ENCODE results near the gene TAX1BP3. TPM values are rescaled to one million over a fixed set of nuclear protein-coding genes. Genes with fewer than 3 reads are reported as not detected.

TAX1BP3 gene
- total RNA-seq, 1 donor from 2014 or later: 148 TPM

- peaks cover 10% of the 10 kb centered on the region for H3K27me3 Mint-ChIP-seq (ENCODE audit: unreplicated experiment)
- no peak overlapping the region for H3K27ac Mint-ChIP-seq (ENCODE audit: unreplicated experiment)
- H3K4me3 Mint-ChIP-seq (ENCODE audit: unreplicated experiment): no peak overlapping the region
These were observed 28.7 kb upstream of the TAX1BP3 start for GRCh38 chr17:3697103-3697476.

GRCh38 chr17:3695723-3696411 is 27.5 kb upstream of the TAX1BP3 start, which contains the start of gene P2RX5:
P2RX5 (minus strand) TSS chr17:3696155; CDS start chr17:3696005, 150 bp downstream.
- TF ChIP-seq CTCF (IDR thresholded peaks at IDR 0.05; ENCODE audit: unreplicated experiment): no peak
- Mint-ChIP-seq H3K36me3 (ENCODE audit: low read depth, unreplicated experiment) (no peaks in the 10 kb centered on the region), H3K27ac (ENCODE audit: unreplicated experiment) (no peak within 1 kb of the TSS), H3K9me3 (ENCODE audit: unreplicated experiment) (no peaks in the 10 kb centered on the region), H3K4me1 (ENCODE audit: unreplicated experiment) (no peaks in the 10 kb centered on the region), H3K27me3 (ENCODE audit: unreplicated experiment) (peaks cover 10% of the 10 kb centered on the region), H3K4me3 (ENCODE audit: unreplicated experiment) (peak within 1 kb of the TSS; percentile 77)
- DNase-seq (ENCODE audit: low spot score): peak; percentile 42

More at GRCh38 chr17:3697103-3697476, 28.7 kb upstream of the TAX1BP3 start:
- no peak for DNase-seq (ENCODE audit: low spot score)
- no peaks in the 10 kb centered on the region for H3K4me1 Mint-ChIP-seq (ENCODE audit: unreplicated experiment)
- H3K9me3 Mint-ChIP-seq (ENCODE audit: unreplicated experiment): no peaks in the 10 kb centered on the region
- no peak for TF ChIP-seq CTCF (IDR thresholded peaks at IDR 0.05; ENCODE audit: unreplicated experiment)
- no peaks in the 10 kb centered on the region for H3K36me3 Mint-ChIP-seq (ENCODE audit: low read depth, unreplicated experiment)

DNA sequence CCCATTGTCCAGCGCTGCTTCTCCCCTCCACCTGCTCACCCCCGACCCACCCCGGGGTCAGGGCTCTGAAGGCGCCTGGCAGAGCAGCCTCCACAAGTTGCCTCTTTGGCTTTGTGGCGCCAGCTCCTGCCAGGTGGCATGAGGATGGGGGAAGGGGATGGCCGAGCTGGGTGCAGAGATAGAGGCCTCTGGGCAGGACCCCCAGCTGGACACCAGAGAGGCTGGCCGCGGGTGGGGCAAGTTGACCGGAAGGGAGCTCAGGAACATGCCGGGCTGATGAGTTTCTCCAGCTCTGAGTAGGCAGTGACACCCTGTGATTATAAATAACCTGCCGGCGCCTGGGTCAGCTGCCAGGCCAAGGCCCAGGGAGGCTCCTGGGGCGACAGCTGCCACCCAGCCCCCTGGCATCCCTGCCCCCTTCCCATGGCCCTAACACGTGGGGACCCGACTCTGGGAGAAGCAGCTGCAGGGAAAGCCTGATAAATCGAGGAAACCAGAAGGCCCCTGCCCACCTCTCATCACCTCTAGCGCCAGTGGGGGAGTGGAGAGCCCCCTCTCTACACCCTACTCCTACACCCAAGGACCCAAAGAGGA is 26.8 kb upstream of the TAX1BP3 start:
- peaks cover 10% of the 10 kb centered on the region for H3K27me3 Mint-ChIP-seq (ENCODE audit: unreplicated experiment)
- H3K4me1 Mint-ChIP-seq (ENCODE audit: unreplicated experiment): no peaks in the 10 kb centered on the region

GRCh38 chr17:3693829-3694231 is 25.5 kb upstream of the TAX1BP3 start:
- H3K4me3 Mint-ChIP-seq (ENCODE audit: unreplicated experiment): no peak overlapping the region
- no peak for TF ChIP-seq CTCF (IDR thresholded peaks at IDR 0.05; ENCODE audit: unreplicated experiment)
- H3K9me3 Mint-ChIP-seq (ENCODE audit: unreplicated experiment): no peaks in the 10 kb centered on the region

More for the DNA sequence above, 26.8 kb upstream of the TAX1BP3 start:
- Mint-ChIP-seq H3K9me3 (ENCODE audit: unreplicated experiment) (no peaks in the 10 kb centered on the region), H3K4me3 (ENCODE audit: unreplicated experiment) (no peak overlapping the region), H3K27ac (ENCODE audit: unreplicated experiment) (no peak overlapping the region), H3K36me3 (ENCODE audit: low read depth, unreplicated experiment) (no peaks in the 10 kb centered on the region)
- no peak for DNase-seq (ENCODE audit: low spot score)
- TF ChIP-seq CTCF (IDR thresholded peaks at IDR 0.05; ENCODE audit: unreplicated experiment): no peak

GRCh38 chr17:3693141-3693540 is 24.8 kb upstream of the TAX1BP3 start:
- H3K4me1 Mint-ChIP-seq (ENCODE audit: unreplicated experiment): peaks cover 4% of the 10 kb centered on the region
- H3K9me3 Mint-ChIP-seq (ENCODE audit: unreplicated experiment): no peaks in the 10 kb centered on the region
- peaks cover 16% of the 10 kb centered on the region for H3K27me3 Mint-ChIP-seq (ENCODE audit: unreplicated experiment)
- no peak overlapping the region for H3K4me3 Mint-ChIP-seq (ENCODE audit: unreplicated experiment)
- no peak for DNase-seq (ENCODE audit: low spot score)
- H3K36me3 Mint-ChIP-seq (ENCODE audit: low read depth, unreplicated experiment): peaks cover 4% of the 10 kb centered on the region
- H3K27ac Mint-ChIP-seq (ENCODE audit: unreplicated experiment): no peak overlapping the region
- TF ChIP-seq CTCF (IDR thresholded peaks at IDR 0.05; ENCODE audit: unreplicated experiment): no peak

More at GRCh38 chr17:3693829-3694231, 25.5 kb upstream of the TAX1BP3 start:
- Mint-ChIP-seq H3K27me3 (ENCODE audit: unreplicated experiment) (peaks cover 16% of the 10 kb centered on the region), H3K4me1 (ENCODE audit: unreplicated experiment) (peaks cover 4% of the 10 kb centered on the region), H3K27ac (ENCODE audit: unreplicated experiment) (no peak overlapping the region), H3K36me3 (ENCODE audit: low read depth, unreplicated experiment) (peaks cover 4% of the 10 kb centered on the region)
- no peak for DNase-seq (ENCODE audit: low spot score)
